ENCODE measurements around the gene GRID1.

GRCh38 chr10:85621562-85621961 lies 745.0 kb downstream of the GRID1 start:
- TF ChIP-seq CTCF (tag by site-specific recombination; IDR thresholded peaks at IDR 0.05) = no peak
- TF ChIP-seq ZNF274 (IDR thresholded peaks at IDR 0.05; ENCODE audit: low read length) = no peak
- TF ChIP-seq ZNF274 (tag by site-specific recombination; IDR thresholded peaks at IDR 0.05; ENCODE audit: borderline replicate concordance) = no peak
- TF ChIP-seq SP7 (tag by site-specific recombination; IDR thresholded peaks at IDR 0.05) = no peak
- no peak for TF ChIP-seq ZNF114 (tag by site-specific recombination; IDR thresholded peaks at IDR 0.05)
